SK-N-SH (cell line): ENCODE results near the gene UNC50. TPM values are rescaled to one million over a fixed set of nuclear protein-coding genes. Genes with fewer than 3 reads are reported as not detected.

Experiments
- CTCF ChIA-PET: fragments of 300-600, 350-600 bp; formaldehyde crosslinking; extraction: SDS; loops from one replicate; lab custom pipeline; 2021; lab: Yijun Ruan, JAX
- POLR2A ChIA-PET: fragments of 350-600 bp; sonication (Branson Sonifier 250); formaldehyde crosslinking; extraction: SDS; loops from one replicate; lab custom pipeline; 2020; ENCODE audit warnings: antibody characterized with exemption, inconsistent platforms; lab: Yijun Ruan, JAX
- DNase-seq: peaks from one replicate; pipeline ENCODE4 v3.0.0; 2012
- H2AFZ ChIP-seq: fragments of 200-600 bp; sonication (generic); 2 replicates; pipeline ENCODE4 v1.8.1; 2016; ENCODE audit warnings: antibody characterized with exemption, mild to moderate bottlenecking, low read depth
- H3F3A ChIP-seq: fragments of 200-600 bp; sonication (generic); replicated peaks from 2 replicates; pipeline ENCODE3; 2016; ENCODE audit warnings: antibody characterized with exemption, mild to moderate bottlenecking; ENCODE audit not compliant: insufficient read depth
- H3K27ac ChIP-seq, 2 experiments: fragments of 200-500 bp in 1 of 2; fragments of 200-600 bp in 1 of 2; sonication (Bioruptor generic) in 1 of 2; sonication (generic), shearing (Covaris generic) in 1 of 2; 2 replicates each; pipeline versions ENCODE4 v1.5.1 to v1.6.1; 2014 to 2016; ENCODE audit warnings: low read depth in 2 of 2, inconsistent platforms in 1 of 2, low read length in 1 of 2, mild to moderate bottlenecking in 1 of 2, mixed read lengths in 1 of 2
- H3K27me3 ChIP-seq: fragments of 200-600 bp; sonication (generic), shearing (Covaris generic); 2 replicates; pipeline ENCODE4 v1.6.1; 2016; ENCODE audit warnings: mixed run types; ENCODE audit not compliant: insufficient read depth
- H3K36me3 ChIP-seq, 2 experiments: fragments of 200-500 bp in 1 of 2; fragments of 200-600 bp in 1 of 2; sonication (Bioruptor generic) in 1 of 2; sonication (generic) in 1 of 2; replicated peaks in 1 of 2; 2 replicates each; pipeline versions ENCODE3 to v1.5.1; 2014 to 2016; ENCODE audit warnings: low read length in 1 of 2, mild to moderate bottlenecking in 1 of 2; ENCODE audit not compliant: insufficient read depth in 2 of 2, control insufficient read depth in 1 of 2
- H3K4me1 ChIP-seq, 2 experiments: fragments of 200-500 bp in 1 of 2; fragments of 200-600 bp in 1 of 2; sonication (Bioruptor generic) in 1 of 2; sonication (generic), shearing (Covaris generic) in 1 of 2; 2 replicates each; pipeline versions ENCODE4 v1.5.1 to v1.6.1; 2014 to 2016; ENCODE audit warnings: low read depth in 1 of 2, low read length in 1 of 2, mixed run types in 1 of 2; ENCODE audit not compliant: insufficient read depth in 2 of 2, control insufficient read depth in 1 of 2
- H3K4me2 ChIP-seq: fragments of 200-600 bp; sonication (generic), shearing (Covaris generic); 2 replicates; pipeline ENCODE4 v1.6.1; 2017; ENCODE audit warnings: mixed run types
- H3K4me3 ChIP-seq, 2 experiments: fragments of 200-500 bp in 1 of 2; fragments of 200-600 bp in 1 of 2; sonication (Bioruptor generic) in 1 of 2; sonication (generic), shearing (Covaris generic) in 1 of 2; 2 replicates each; pipeline versions ENCODE4 v1.5.1 to v1.8.1; 2014 to 2016; ENCODE audit warnings: low read depth in 2 of 2, inconsistent platforms in 1 of 2, low read length in 1 of 2, mild to moderate bottlenecking in 1 of 2, mixed read lengths in 1 of 2, moderate library complexity in 1 of 2
- H3K79me2 ChIP-seq: fragments of 200-600 bp; sonication (generic); 2 replicates; pipeline ENCODE4 v1.8.1; 2017; ENCODE audit warnings: mild to moderate bottlenecking; ENCODE audit not compliant: insufficient read depth
- H3K9ac ChIP-seq: fragments of 200-600 bp; sonication (generic); 2 replicates; pipeline ENCODE4 v1.6.1; 2017; ENCODE audit warnings: mixed run types
- H3K9me2 ChIP-seq: fragments of 200-600 bp; sonication (generic); 2 replicates; pipeline ENCODE4 v1.6.1; 2017; ENCODE audit warnings: mixed run types
- H3K9me3 ChIP-seq: fragments of 200-600 bp; sonication (generic); 2 replicates; pipeline ENCODE4 v1.6.1; 2017; ENCODE audit warnings: mixed run types, mild to moderate bottlenecking, moderate library complexity
- H4K20me1 ChIP-seq: fragments of 200-600 bp; sonication (generic); 2 replicates; pipeline ENCODE4 v1.6.1; 2017; ENCODE audit warnings: mild to moderate bottlenecking, mixed run types; ENCODE audit not compliant: insufficient read depth
- CHD2 ChIP-seq: fragments of 150-350 bp; IDR thresholded peaks from 2 replicates; pipeline ENCODE4 v1.6.1; 2018; ENCODE audit warnings: low read length; ENCODE audit not compliant: partially characterized antibody
- ELF1 ChIP-seq: IDR thresholded peaks from 2 replicates; pipeline ENCODE4 v1.4.0; 2012
- EZH2phosphoT487 ChIP-seq: fragments of 200-600 bp; sonication (generic); IDR thresholded peaks from 2 replicates; pipeline ENCODE4 v1.6.1; 2017; ENCODE audit warnings: low read depth, mixed run types, mild to moderate bottlenecking, antibody characterized with exemption, moderate library complexity, borderline replicate concordance
- FOSL2 ChIP-seq: IDR thresholded peaks from 2 replicates; pipeline ENCODE4 v1.4.0; 2012; ENCODE audit warnings: low read depth, mild to moderate bottlenecking, moderate library complexity, borderline replicate concordance
- FOXJ3 ChIP-seq: sonication (generic); formaldehyde crosslinking; IDR thresholded peaks from 2 replicates; pipeline ENCODE4 v1.5.1; 2020; ENCODE audit warnings: mild to moderate bottlenecking, missing genetic modification reagents
- GABPA ChIP-seq: IDR thresholded peaks from 2 replicates; pipeline ENCODE4 v1.4.0; 2012; ENCODE audit warnings: low read depth, mild to moderate bottlenecking
- GATA2 ChIP-seq: sonication (generic); formaldehyde crosslinking; IDR thresholded peaks from 2 replicates; pipeline ENCODE4 v1.5.0; 2020; ENCODE audit warnings: mild to moderate bottlenecking, missing genetic modification reagents
- MEF2A ChIP-seq: IDR thresholded peaks from 2 replicates; pipeline ENCODE4 v1.4.0; 2012; ENCODE audit warnings: low read depth, borderline replicate concordance
- NRF1 ChIP-seq: IDR thresholded peaks from 2 replicates; pipeline ENCODE4 v1.6.1; 2012; ENCODE audit warnings: low read depth, mild to moderate bottlenecking, low read length
- PBX3 ChIP-seq: IDR thresholded peaks from 2 replicates; pipeline ENCODE4; 2012
- POLR2AphosphoS5 ChIP-seq: IDR thresholded peaks from 2 replicates; pipeline ENCODE4 v1.6.1; 2012; ENCODE audit warnings: low read depth, low read length
- RAD21 ChIP-seq: IDR thresholded peaks from 2 replicates; pipeline ENCODE4 v1.6.1; 2012; ENCODE audit warnings: mild to moderate bottlenecking, low read length
- RXRA ChIP-seq: IDR thresholded peaks from 2 replicates; pipeline ENCODE4 v1.4.0; 2012; ENCODE audit warnings: low read depth, mild to moderate bottlenecking, borderline replicate concordance
- SIN3A ChIP-seq: IDR thresholded peaks from 2 replicates; pipeline ENCODE4 v1.6.1; 2012; ENCODE audit warnings: low read depth, mild to moderate bottlenecking, low read length, moderate library complexity, borderline replicate concordance
- TCF12 ChIP-seq: IDR thresholded peaks from 2 replicates; pipeline ENCODE4 v1.4.0; 2012
- YY1 ChIP-seq: IDR thresholded peaks from 2 replicates; pipeline ENCODE4 v1.4.0; 2012; ENCODE audit warnings: low read depth, mild to moderate bottlenecking
- ZBTB33 ChIP-seq: IDR thresholded peaks from 2 replicates; pipeline ENCODE4 v1.4.0; 2012; ENCODE audit warnings: low read depth, borderline replicate concordance
- WGBS: methylation state at CpG from one replicate; pipeline ENCODE4 v1.1.6; 2017; ENCODE audit warnings: low lambda C conversion rate; 5-methylcytosine and 5-hydroxymethylcytosine counted together
- polyA plus RNA-seq, 3 experiments: library from polyadenylated mRNA; depleted of rRNA; stranded (reverse); fragments of >200 nt; gene quantifications; 2 replicates each; pipeline ENCODE4 v1.2.3, GENCODE V29; 2012
- TF ChIP-seq, protein P1 (sequence below): IDR thresholded peaks from 2 replicates; pipeline ENCODE4 v1.6.1; 2012; ENCODE audit warnings: mild to moderate bottlenecking, low read depth, low read length, moderate library complexity
- TF ChIP-seq, protein P2 (sequence below): fragments of 150-350 bp; IDR thresholded peaks from 2 replicates; pipeline ENCODE4 v1.6.1; 2017; ENCODE audit warnings: antibody characterized with exemption, low read length, low read depth, borderline replicate concordance
- TF ChIP-seq, protein P3 (sequence below): IDR thresholded peaks from 2 replicates; pipeline ENCODE4 v1.4.0; 2012; ENCODE audit warnings: low read depth, borderline replicate concordance
- TF ChIP-seq, protein P4 (sequence below): fragments of 150-350 bp; IDR thresholded peaks from 2 replicates; pipeline ENCODE4 v1.6.1; 2016; ENCODE audit warnings: mild to moderate bottlenecking, low read depth, low read length

UNC50 gene
- polyA plus RNA-seq, 1 of the 3 experiments (the other 2 are of a cell fraction), result 46.9 TPM

- TF ChIP-seq, protein P1, sequence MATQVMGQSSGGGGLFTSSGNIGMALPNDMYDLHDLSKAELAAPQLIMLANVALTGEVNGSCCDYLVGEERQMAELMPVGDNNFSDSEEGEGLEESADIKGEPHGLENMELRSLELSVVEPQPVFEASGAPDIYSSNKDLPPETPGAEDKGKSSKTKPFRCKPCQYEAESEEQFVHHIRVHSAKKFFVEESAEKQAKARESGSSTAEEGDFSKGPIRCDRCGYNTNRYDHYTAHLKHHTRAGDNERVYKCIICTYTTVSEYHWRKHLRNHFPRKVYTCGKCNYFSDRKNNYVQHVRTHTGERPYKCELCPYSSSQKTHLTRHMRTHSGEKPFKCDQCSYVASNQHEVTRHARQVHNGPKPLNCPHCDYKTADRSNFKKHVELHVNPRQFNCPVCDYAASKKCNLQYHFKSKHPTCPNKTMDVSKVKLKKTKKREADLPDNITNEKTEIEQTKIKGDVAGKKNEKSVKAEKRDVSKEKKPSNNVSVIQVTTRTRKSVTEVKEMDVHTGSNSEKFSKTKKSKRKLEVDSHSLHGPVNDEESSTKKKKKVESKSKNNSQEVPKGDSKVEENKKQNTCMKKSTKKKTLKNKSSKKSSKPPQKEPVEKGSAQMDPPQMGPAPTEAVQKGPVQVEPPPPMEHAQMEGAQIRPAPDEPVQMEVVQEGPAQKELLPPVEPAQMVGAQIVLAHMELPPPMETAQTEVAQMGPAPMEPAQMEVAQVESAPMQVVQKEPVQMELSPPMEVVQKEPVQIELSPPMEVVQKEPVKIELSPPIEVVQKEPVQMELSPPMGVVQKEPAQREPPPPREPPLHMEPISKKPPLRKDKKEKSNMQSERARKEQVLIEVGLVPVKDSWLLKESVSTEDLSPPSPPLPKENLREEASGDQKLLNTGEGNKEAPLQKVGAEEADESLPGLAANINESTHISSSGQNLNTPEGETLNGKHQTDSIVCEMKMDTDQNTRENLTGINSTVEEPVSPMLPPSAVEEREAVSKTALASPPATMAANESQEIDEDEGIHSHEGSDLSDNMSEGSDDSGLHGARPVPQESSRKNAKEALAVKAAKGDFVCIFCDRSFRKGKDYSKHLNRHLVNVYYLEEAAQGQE, result no peak
- TF ChIP-seq RXRA (no peak), POLR2AphosphoS5 (no peak), FOXJ3 (CRISPR knock-in tag) (no peak), EZH2phosphoT487 (no peak)
Measured at GRCh38 chr2:98563394-98563793, 45.0 kb upstream of the UNC50 start (continued).

DNA sequence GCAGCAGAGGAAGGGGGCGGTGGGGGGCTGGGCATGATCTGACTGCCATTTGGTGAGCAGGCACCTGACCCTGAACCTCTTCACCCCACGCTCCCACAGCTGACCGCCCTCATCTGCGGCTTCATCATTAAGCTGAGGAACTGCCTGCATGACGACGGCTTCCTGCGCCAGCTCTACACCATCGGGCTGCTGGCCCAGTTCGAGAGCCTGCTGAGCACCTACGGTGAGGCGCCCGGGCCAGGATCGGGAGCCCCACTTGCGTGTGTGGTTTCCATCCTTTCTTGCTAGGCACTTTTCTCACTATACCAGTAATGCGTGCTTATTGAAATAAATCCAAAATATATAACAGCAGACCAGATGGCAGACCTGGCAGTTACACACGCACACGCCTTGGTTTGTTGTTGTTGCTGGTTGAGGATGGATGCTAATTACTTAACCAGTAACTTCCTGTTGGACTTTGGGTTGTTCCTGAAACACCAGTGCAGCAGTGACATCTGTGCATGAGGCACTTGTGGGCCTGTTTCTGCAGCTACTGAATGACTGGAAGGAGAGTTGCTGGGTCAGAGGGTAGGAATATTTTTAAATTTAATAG is 43.8 kb upstream of the UNC50 start:
- no peaks in the 10 kb centered on the region for H3K79me2 ChIP-seq
- no peak overlapping the region for H3K4me3 ChIP-seq
- TF ChIP-seq RXRA, result no peak
- no peak for TF ChIP-seq TCF12
- no peak for TF ChIP-seq RAD21
- TF ChIP-seq FOSL2, result no peak
- TF ChIP-seq SIN3A, result no peak
- TF ChIP-seq MEF2A, result no peak
- no peak for TF ChIP-seq GATA2 (CRISPR knock-in tag)
- TF ChIP-seq YY1, result no peak
- TF ChIP-seq ELF1, result no peak
- TF ChIP-seq, protein P2, sequence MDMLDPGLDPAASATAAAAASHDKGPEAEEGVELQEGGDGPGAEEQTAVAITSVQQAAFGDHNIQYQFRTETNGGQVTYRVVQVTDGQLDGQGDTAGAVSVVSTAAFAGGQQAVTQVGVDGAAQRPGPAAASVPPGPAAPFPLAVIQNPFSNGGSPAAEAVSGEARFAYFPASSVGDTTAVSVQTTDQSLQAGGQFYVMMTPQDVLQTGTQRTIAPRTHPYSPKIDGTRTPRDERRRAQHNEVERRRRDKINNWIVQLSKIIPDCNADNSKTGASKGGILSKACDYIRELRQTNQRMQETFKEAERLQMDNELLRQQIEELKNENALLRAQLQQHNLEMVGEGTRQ, result no peak
- TF ChIP-seq POLR2AphosphoS5, result no peak
- TF ChIP-seq GABPA, result no peak
- no peak for TF ChIP-seq PBX3
- TF ChIP-seq ZBTB33, result no peak
- TF ChIP-seq CHD2, result no peak
- TF ChIP-seq, protein P3, sequence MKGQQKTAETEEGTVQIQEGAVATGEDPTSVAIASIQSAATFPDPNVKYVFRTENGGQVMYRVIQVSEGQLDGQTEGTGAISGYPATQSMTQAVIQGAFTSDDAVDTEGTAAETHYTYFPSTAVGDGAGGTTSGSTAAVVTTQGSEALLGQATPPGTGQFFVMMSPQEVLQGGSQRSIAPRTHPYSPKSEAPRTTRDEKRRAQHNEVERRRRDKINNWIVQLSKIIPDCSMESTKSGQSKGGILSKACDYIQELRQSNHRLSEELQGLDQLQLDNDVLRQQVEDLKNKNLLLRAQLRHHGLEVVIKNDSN, result no peak
- TF ChIP-seq, protein P4, sequence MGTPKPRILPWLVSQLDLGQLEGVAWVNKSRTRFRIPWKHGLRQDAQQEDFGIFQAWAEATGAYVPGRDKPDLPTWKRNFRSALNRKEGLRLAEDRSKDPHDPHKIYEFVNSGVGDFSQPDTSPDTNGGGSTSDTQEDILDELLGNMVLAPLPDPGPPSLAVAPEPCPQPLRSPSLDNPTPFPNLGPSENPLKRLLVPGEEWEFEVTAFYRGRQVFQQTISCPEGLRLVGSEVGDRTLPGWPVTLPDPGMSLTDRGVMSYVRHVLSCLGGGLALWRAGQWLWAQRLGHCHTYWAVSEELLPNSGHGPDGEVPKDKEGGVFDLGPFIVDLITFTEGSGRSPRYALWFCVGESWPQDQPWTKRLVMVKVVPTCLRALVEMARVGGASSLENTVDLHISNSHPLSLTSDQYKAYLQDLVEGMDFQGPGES, result no peak
- TF ChIP-seq NRF1, result no peak
- no peak for DNase-seq
- no peak overlapping the region for H2AFZ ChIP-seq
- H3K9ac ChIP-seq, result no peak overlapping the region
- CTCF ChIA-PET, result no interaction called here
- H3K27ac ChIP-seq, result no peak overlapping the region
- peaks cover 7% of the 10 kb centered on the region for H3F3A ChIP-seq
- H3K9me2 ChIP-seq, result no peaks in the 10 kb centered on the region
- no peaks in the 10 kb centered on the region for H3K9me3 ChIP-seq
- peaks cover 4 to 38% of the 10 kb centered on the region in 2 experiments for H3K36me3 ChIP-seq
- H4K20me1 ChIP-seq, result no peaks in the 10 kb centered on the region
- H3K27me3 ChIP-seq, result no peaks in the 10 kb centered on the region
- H3K4me2 ChIP-seq, result no peak overlapping the region
- peaks cover 0 to 9% of the 10 kb centered on the region in 2 experiments; a peak in 1 of 4 replicates for H3K4me1 ChIP-seq
- POLR2A ChIA-PET, result no interaction called here
- 95% methylated on average over 15 of the region's 17 CpGs for WGBS
